Measurements from ENCODE around the gene HIPK2. TPM values are rescaled to one million over a fixed set of nuclear protein-coding genes. Genes with fewer than 3 reads are reported as not detected.
A peak's percentile ranks its signal among the peaks of the same experiment; 100 is the strongest.

HIPK2 gene
- total RNA-seq, 4 donors from 2014 or later = 20.9 to 40.9 (median 26.7) TPM

DNA sequence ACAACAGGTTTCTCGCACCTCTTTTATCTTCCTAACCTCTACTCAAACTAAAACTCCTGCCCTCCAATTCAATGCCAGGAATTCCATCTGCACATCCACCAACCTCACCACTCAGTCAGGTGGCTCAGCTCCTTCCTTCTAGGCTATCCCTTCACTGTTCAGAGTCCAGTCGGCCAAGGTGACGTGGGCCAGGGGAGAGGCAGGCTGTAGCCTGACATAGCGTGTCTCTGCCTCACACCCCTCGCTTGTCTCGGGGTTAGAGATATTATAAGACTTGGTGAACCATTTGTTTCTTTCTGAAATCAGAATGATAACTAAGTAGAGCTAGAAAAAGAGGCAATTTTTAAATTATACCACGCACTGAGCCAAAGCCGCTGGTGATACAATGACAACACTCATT is 31.1 kb downstream of the HIPK2 start:
- H3K27ac ChIP-seq (replicated peaks in 1 of 4) = no peak overlapping the region
- H3K9me3 ChIP-seq = no peaks in the 10 kb centered on the region
- H3K4me1 ChIP-seq = peaks cover 57 to 86% (median 63%) of the 10 kb centered on the region in 4 donors
- WGBS = 96% methylated on average over 8 of the region's 8 CpGs
- intact Hi-C loops (cut with DNase I) = no loop called here
- DNase-seq (ENCODE audit: extremely low spot score) = no peak
- no peak overlapping the region for H3K4me3 ChIP-seq
- no peaks in the 10 kb centered on the region for H3K36me3 ChIP-seq
- TF ChIP-seq, protein P1, sequence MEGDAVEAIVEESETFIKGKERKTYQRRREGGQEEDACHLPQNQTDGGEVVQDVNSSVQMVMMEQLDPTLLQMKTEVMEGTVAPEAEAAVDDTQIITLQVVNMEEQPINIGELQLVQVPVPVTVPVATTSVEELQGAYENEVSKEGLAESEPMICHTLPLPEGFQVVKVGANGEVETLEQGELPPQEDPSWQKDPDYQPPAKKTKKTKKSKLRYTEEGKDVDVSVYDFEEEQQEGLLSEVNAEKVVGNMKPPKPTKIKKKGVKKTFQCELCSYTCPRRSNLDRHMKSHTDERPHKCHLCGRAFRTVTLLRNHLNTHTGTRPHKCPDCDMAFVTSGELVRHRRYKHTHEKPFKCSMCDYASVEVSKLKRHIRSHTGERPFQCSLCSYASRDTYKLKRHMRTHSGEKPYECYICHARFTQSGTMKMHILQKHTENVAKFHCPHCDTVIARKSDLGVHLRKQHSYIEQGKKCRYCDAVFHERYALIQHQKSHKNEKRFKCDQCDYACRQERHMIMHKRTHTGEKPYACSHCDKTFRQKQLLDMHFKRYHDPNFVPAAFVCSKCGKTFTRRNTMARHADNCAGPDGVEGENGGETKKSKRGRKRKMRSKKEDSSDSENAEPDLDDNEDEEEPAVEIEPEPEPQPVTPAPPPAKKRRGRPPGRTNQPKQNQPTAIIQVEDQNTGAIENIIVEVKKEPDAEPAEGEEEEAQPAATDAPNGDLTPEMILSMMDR (IDR thresholded peaks at IDR 0.05) = no peak
- TF ChIP-seq POLR2A (IDR thresholded peaks at IDR 0.05; ENCODE audit: low read depth) (no peak), EP300 (IDR thresholded peaks at IDR 0.05) (no peak), POLR2AphosphoS5 (IDR thresholded peaks at IDR 0.05) (no peak)
- H3K27me3 ChIP-seq = no peaks in the 10 kb centered on the region

DNA sequence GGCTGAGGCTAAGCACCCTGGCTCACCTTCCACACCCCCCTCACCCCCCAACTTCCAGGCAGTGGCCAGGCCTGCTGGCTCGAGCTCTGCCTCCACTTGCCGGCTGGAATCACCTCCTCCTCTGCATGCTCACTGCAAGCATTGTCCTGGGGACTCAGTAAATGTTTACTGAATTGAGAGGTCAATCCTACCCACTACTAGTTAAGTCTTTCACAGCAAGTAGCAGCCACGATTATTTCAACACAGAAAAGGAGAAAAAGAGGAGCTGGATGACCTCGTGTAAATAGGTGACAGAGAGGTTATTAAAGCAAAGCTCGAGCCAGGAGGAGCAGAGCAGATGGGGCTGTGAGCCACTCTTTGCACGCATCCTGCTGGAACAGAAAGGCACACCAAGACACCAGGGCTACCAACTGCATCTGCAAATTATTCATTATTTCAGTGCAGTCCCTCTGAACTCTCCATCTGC is 32.1 kb downstream of the HIPK2 start:
- no peaks in the 10 kb centered on the region for H3K27me3 ChIP-seq
- H3K9me3 ChIP-seq = no peaks in the 10 kb centered on the region
- peaks cover 0 to 3% (median 0%) of the 10 kb centered on the region in 4 donors for H3K36me3 ChIP-seq
- no peak for DNase-seq (ENCODE audit: extremely low spot score)
- H3K4me3 ChIP-seq = no peak overlapping the region
- intact Hi-C loops (cut with DNase I) = no loop called here
- WGBS = 23% methylated on average over 6 of the region's 6 CpGs
- peaks cover 64 to 96% (median 71%) of the 10 kb centered on the region in 4 donors for H3K4me1 ChIP-seq
- TF ChIP-seq, protein P1 (IDR thresholded peaks at IDR 0.05) = no peak
- TF ChIP-seq EP300 (IDR thresholded peaks at IDR 0.05) = no peak
- TF ChIP-seq POLR2A (IDR thresholded peaks at IDR 0.05; ENCODE audit: low read depth) = no peak
- no peak for TF ChIP-seq POLR2AphosphoS5 (IDR thresholded peaks at IDR 0.05)
- H3K27ac ChIP-seq (replicated peaks in 1 of 4) = peak overlapping the region in 1 of 4 donors; percentile 1

DNA sequence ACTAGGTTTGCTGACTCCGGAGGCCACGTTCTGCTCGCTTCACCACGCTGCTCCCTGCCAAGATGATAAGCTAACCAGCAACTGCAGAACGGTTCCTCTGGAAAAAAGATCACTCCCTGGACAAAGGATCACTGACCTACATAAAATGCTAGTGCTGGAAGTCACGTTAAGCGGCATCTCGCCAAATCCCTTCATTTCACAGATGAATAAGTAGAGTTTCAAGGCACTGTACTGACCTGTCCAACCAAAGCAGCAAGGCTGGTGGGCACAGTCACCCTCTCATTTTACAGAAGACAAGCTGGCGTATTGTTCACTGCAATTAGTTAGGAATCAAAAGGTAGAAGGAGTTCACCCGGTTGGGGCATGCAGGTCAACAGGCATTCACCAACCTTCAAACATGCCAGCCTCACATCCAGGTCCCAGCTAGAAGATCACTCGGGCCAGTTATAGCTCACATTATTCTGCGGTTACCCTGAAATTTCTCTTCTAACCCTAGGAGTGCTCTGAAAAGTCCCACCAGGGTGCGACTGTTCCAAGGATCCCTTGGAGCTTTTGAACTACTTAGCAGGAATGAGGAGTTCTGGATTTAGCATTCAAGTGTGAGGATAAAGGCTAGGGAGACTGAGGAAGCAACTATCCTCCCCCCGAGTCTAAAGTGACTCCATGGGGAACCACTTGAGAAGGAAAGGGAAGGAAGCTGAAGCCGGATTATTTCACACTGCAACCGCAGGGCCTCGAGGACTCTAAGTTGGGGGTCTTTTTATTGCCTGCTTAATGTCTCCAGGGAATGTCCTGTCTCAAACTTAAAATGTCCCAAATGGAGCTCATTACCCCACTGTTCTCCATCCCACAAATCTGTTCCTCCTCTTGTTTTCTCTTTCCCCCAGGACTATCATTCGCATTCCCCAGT is 32.8 kb downstream of the HIPK2 start:
- peaks cover 70 to 96% (median 78%) of the 10 kb centered on the region in 4 donors for H3K4me1 ChIP-seq
- no peak for DNase-seq (ENCODE audit: extremely low spot score)
- WGBS = 83% methylated on average over 18 of the region's 18 CpGs
- TF ChIP-seq POLR2A (IDR thresholded peaks at IDR 0.05; ENCODE audit: low read depth) (no peak), EP300 (IDR thresholded peaks at IDR 0.05) (no peak), POLR2AphosphoS5 (IDR thresholded peaks at IDR 0.05) (no peak)
- TF ChIP-seq, protein P1 (IDR thresholded peaks at IDR 0.05) = no peak
- H3K27ac ChIP-seq (replicated peaks in 1 of 4) = peak overlapping the region in 1 of 4 donors; percentile 1
- H3K36me3 ChIP-seq = peaks cover 0 to 5% (median 0%) of the 10 kb centered on the region in 4 donors
- H3K27me3 ChIP-seq = no peaks in the 10 kb centered on the region
- H3K9me3 ChIP-seq = no peaks in the 10 kb centered on the region
- intact Hi-C loops (cut with DNase I) = no loop called here
- no peak overlapping the region for H3K4me3 ChIP-seq

DNA sequence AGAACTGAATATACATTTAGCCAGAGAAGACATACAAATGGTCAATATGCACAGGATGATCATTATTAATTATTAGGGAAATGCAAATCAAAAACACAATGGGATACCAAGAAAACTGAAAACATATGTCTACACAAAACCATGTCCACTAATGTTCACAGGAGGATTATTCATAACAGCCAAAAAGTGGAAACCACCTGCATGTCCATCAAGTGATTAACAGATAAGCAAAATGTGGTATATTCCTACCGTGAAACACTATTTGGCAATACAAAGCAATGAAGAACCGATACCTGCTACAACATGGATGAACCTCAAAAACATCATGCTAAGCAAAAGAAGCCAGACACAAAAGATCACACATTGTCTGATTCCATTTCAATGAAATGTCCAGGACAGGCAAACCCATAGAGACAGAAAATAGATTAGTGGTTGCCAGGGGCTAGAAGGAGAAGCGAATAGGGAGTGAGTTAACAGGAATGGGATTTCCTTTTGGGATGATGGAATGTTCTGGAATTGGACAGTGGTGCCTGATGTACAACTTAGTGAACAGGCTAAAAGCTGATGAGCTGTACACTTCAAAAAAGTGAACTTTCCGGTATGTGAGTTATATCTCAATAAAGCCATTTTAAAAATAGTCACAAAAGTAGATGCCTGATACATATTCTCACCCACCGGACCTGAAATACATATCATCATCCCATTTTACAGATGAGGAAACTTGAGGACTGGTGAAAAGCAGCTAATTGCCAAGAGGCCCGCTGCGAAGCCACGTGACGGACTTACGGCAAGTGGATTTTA is 33.6 kb downstream of the HIPK2 start:
- no peak for DNase-seq (ENCODE audit: extremely low spot score)
- no peaks in the 10 kb centered on the region for H3K27me3 ChIP-seq
- H3K27ac ChIP-seq (replicated peaks in 1 of 4) = no peak overlapping the region
- TF ChIP-seq POLR2AphosphoS5 (IDR thresholded peaks at IDR 0.05) (no peak), POLR2A (IDR thresholded peaks at IDR 0.05; ENCODE audit: low read depth) (no peak), EP300 (IDR thresholded peaks at IDR 0.05) (no peak)
- TF ChIP-seq, protein P1 (IDR thresholded peaks at IDR 0.05) = no peak
- H3K9me3 ChIP-seq = no peaks in the 10 kb centered on the region
- intact Hi-C loops (cut with DNase I) = no loop called here
- WGBS = 95% methylated on average over 10 of the region's 10 CpGs
- peaks cover 0 to 7% (median 0%) of the 10 kb centered on the region in 4 donors for H3K36me3 ChIP-seq
- no peak overlapping the region for H3K4me3 ChIP-seq
- peaks cover 70 to 96% (median 83%) of the 10 kb centered on the region in 4 donors for H3K4me1 ChIP-seq
